Germinal center (tissue), 1 donor: ENCODE results near the gene GARIN5A.

ENCODE experiments used
- DNase-seq: peaks from one replicate; pipeline ENCODE4 v3.0.0; 2012; ENCODE audit warnings: mixed read lengths, low spot score

Gene GARIN5A

DNA sequence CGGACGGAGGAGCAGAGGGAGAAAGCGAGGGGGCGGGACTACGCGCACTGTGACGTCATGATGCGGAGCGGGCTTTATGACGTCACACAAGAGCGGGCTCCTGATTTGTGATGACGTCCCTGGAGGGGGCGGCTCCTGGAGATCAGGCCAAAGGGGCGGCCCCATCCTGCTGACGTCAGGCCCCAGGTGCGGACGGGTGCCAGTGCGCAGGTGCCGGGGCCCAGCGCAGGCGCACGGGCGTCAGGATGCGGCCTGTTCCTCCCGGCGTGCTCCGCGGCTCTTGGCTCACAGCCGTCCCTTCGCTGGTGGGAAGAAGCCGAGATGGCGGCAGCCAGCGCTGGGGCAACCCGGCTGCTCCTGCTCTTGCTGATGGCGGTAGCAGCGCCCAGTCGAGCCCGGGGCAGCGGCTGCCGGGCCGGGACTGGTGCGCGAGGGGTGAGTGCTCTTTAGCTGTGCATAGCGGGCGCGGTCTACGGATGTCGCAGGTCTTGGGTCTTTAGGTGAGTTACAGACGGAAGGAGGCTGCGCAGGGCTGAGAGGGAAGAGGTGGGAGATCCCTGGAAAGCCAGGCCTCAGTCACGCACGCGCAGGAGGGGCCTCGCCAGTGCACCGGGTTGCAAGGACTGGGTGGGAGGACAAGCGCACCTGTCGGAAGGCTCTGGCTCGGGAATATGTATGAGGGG lies at the start of gene GARIN5A, which contains the start of gene EMC10:
GARIN5A (minus strand) TSS at position 625 of the 683 bp plus-strand sequence; CDS start at position 165, 460 bp downstream.
EMC10 (plus strand) TSS at position 284 of the 683 bp plus-strand sequence; CDS start at position 322, 38 bp downstream.
- peak; percentile 99 for DNase-seq

DNA sequence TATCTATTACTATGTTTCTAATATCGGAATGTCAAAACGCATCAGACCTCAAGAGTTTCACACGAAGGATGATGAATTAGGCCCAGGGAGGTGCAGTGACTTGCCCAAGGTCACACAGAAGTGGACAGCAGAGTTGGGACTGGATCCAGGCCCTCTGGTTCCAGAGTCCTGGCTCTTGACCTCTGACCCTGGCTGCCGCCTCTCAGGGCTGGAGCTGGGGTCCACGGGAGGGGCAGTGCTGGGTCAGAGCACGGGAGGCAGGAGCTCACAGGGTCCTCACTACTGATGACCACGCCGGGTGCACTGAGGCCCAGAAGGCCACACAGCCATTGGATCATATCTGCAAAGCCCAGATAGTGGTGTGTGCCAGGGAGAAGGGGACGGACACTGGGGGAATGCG lies 46.2 kb upstream of the GARIN5A start:
- no peak for DNase-seq

DNA sequence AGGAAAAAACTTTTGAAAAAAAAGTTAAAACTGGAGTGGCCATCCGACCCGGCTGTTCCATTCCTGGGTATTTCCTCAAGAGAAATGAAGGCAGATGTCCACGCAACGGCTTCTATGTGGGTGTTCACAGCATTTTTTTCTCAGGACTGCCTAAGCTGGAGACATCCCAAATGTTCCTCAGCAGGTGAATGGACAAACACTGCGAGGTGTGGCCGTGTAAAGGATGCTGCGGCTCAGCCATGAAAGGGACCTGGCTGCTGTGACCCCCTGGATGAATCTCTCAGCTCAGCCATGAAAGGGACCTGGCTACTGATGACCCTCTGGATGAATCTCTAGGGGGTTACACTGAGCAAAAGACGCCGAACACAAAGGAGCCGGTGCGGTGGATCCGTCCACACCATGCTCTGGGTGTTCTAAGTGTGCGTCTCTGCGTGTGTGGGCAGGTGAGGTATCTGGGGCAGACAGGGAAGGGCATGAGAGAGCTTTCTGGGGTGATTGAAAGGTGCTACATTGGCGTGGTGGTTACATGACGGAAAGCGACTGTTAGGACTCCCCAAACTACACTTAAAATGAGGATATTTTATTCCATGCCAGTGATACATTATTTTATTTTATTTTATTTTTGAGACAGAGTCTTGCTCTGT lies 44.3 kb upstream of the GARIN5A start:
- DNase-seq: no peak

DNA sequence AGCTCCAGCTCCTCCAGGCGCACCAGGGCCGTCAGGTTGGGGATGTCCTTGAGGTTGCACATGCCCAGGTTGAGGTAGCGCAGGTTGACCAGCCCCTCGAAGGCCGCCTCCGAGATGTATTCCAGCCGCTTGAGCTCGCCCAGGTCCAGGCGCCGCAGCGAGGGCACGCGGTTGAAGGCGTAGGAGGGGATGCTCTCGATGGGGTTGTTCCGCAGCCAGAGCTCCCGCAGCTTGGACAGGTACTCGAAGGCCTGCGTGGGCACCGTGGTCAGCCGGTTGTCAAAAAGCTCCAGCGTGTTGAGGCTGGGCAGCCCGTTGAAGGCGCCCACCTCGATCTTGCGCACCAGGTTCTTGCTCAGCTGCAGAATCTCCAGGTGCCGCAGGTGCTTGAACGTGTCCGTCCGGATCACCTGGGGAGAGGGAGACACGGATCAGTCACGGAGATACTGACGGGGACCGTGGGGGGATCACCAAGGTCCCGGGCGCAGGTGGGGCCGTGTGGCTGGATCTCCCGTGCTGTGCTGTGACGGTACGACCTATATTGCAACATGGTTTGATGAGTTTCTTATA lies 42.4 kb upstream of the GARIN5A start:
- no peak for DNase-seq

DNA sequence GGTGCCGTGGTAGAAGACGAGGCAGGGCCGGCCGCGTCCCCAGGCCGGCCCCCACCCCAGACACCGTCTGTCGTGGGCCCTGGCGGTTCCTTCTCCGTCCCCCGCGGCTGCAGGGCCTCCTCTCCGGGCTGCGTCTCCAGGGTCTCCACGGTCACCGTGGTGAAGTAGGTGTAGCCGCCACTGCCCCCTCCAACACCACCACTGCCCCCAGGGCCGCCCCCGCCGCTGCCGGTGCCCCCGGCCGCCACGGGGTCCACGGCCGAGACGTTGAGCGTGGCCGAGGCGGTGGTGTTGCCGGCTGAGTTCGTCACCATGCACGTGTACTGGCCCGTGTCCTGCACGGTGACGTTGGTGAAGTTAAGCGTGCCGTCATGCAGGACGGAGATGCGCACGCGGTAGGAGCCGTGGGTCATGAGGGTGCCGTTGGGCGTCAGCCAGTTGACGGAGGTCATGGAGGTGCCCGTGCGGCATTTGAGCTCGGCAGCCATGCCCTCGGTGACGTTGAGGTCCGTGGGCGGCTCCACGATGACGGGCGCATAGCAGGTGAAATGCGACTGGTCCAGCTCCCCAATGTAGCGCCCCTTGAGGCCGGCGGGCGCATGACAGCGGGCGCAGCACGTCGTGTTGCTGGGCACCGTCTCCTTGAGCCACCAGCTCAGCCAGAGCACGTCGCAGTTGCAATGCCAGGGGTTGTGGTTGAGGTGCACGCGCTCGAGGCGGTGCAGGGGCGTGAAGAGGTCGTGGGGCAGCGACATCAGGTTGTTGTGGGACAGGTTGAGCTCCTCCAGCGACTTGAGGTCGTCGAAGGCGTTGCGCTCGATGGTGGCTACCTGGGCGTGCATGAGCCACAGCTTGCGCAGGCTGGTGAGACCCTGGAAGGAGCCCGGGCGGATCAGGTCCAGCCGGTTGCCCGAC lies 41.7 kb upstream of the GARIN5A start:
- DNase-seq: no peak

DNA sequence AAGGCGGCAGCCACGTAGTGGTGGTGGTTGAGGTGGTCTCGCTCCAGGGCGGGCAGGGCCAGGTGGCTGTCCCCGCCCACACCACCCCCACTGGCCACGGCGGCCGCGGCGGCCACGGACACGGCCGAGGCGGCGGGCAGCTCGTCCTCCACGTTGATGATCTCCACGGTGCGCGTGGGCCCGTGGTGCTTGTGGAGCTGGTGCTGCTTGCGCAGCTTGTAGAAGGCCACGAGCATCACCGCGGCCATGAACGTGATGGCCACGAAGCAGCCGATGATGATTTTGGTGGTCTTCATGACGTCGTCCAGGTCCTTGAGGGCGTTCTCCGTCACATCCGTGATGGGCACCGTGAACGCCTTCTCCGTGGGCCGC lies 41.0 kb upstream of the GARIN5A start:
- DNase-seq: no peak

DNA sequence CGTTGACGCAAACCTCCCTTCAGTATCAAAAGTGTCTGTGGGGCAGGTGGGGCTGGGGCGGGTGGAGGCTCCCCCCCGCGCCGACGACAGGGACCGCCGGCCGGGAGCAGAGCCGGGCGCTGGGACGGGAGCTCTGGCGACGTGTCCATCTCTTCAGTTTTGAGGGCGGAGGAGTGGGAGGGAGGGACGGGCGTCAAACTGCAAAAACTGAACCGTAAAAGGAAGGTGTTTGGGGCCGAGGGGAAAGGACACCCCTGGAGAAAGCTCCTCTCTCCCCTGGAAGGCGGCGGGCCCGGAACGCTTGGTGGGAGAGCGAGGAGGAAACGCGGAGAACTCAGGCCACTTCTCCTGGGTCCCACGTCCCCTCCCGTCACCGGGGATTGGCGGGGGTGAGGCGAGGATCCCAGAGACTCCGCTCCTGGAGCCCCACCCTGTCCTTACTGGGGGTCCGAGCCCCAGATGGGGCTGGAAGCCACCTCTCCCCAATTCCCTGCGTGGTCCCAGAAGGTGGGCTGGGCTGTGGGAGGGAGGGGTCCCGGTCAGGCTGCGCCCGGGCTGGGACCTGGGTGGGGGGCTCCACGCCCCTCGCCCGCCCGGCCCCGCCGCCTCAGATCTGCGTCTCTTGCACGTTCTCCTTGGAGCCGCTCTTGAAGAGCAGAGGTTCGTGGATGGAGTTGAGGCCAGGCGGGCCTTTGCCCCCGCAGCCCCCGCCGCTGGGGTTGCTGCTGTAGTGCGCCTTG lies 40.5 kb upstream of the GARIN5A start:
- no peak for DNase-seq

DNA sequence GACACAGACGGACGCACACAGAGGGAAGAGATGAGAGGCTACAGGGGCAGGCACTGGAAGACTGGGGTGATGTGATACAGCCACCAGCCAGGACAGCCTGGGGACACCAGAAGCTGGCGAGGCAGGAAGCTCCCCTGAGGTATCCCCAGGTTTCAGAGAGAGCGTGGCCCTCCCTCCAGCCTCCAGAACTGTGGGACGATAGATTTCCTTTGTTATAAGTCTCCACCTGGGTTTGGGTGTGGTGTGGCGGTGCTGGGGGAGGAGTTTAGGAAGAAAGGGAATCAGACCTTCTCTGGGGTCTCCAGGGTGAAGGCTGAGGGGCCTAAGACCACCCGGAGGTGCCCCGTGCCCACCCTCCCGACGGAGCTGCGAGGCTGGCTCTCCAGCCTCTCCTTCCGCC lies 39.8 kb upstream of the GARIN5A start:
- DNase-seq: no peak

DNA sequence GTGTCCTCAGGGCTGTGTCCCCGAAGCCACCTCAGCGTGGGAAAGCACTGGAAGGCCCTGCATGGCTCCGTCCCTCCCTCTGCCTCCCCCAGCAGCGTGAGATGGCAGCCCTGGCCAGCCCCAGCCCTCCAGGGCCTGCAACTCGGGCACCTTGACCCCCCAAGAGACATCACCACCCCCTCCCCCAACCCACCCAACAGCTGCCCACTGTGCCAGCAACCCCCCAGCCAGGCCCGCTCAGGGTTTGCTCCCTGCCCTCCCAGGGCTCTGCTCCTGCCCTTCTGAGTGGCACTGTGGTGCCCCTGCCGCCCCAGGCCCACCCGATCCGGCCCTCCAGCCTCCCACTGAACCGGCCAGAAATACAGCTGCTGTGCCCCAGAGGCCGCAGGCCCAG lies 38.5 kb upstream of the GARIN5A start:
- no peak for DNase-seq

DNA sequence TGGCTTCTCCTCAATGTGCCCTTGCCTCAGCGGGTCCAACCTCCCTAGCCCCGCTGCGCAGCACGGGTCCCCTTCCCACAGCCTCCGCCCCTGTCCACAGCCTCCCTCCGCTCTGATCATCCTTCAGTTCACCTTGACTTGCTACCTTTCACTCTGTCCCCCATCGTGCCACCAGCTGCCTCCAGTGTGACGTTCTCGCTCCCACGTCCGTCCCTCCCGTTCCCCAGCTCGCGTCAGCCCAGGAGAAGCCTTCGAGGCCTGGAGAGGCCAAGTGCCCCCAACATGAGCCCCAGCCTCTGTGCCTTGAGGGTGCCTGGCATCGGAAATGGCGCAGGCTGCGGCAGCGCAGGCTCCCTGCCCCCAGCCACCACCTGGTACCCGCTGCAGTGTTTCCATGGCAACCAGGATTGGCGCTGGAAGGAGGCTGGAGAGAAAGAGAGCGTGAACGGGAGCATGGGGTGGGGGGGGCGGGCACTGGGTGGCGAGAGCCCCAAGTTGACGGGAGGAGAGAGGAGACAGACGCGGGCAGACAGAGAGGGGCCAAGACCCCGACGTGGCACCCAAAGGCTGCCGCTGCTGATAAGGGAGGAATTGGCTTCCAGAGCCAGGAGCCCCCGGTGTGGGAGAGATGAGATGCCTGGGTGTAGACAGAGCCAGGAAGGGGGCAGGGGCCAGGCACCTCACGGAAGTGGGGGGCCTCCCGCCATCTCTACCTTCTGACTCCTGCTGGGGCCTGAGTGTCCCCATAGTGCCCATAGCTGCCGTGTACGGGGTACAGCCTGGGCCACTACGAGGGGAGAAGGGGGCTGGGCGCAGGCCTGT lies 37.9 kb upstream of the GARIN5A start:
- DNase-seq: no peak

DNA sequence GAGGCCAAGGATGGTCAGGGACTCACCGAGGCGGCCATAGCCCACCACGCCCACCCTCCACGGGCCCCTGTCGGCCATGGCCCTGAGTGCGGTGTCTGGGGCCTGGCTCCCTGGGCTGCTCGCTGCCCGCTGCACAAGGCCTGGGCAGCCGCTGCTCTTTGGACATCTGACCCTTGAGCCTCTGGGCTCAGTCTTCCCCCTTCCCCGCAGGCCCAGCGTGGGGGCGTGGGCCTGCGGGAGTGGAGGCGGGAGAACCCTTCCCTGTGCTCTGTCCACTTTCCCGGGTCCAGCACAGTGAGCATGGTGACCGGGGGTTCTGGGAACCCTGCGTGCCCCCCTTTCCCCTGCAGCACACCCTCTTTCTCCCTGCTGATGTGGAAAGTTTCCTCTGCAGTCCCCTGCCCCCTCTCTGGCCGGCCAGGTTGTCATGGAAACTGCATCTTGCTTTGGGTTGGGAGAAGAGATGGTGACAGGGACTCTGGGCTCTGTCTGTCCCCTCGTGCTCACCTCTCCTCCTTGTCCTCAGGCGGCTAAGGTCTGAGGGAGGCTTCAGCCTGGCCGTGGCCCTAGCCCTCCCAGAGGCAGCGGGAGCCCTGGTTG lies 37.2 kb upstream of the GARIN5A start, which contains the start of gene ASPDH:
ASPDH (minus strand) TSS at position 168 of the 600 bp plus-strand sequence; CDS start at position 78, 90 bp downstream.
- no peak for DNase-seq

DNA sequence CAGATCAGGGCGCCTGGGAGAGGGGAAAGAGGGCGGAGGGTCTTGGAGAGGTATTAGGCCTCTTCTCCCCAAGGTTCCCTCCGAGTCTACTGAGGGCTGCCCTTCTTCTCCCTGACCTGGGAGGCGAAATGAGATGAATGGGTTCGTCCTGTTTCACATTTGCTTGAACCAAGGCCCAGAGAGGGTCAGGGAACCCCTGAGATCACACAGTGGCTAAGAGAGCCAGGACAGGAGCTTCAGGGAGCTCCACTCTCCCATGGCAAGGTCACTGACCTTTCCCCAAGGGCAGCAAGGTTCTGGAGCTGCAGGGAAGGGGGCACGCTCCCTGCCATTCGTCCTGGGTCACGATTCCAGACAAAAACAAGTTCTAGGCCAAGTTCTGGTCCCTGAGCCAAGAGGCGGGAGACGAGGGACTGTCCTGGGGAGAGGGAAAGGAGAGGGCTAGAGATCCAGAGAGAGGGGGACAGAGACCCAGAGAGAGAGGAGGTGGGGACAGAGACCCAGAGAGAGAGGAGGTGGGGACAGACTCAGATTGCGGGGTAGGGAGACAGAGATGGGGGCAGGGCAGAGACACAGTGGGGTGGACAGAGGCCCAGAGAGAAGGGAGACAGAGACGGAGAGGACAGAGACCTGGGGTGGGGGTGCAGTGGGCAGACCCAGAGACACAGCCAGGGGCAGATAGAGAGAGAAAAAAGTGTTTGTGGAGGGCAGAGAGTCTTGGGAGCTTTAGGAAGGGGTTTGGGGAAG lies 36.5 kb upstream of the GARIN5A start:
- DNase-seq: no peak

DNA sequence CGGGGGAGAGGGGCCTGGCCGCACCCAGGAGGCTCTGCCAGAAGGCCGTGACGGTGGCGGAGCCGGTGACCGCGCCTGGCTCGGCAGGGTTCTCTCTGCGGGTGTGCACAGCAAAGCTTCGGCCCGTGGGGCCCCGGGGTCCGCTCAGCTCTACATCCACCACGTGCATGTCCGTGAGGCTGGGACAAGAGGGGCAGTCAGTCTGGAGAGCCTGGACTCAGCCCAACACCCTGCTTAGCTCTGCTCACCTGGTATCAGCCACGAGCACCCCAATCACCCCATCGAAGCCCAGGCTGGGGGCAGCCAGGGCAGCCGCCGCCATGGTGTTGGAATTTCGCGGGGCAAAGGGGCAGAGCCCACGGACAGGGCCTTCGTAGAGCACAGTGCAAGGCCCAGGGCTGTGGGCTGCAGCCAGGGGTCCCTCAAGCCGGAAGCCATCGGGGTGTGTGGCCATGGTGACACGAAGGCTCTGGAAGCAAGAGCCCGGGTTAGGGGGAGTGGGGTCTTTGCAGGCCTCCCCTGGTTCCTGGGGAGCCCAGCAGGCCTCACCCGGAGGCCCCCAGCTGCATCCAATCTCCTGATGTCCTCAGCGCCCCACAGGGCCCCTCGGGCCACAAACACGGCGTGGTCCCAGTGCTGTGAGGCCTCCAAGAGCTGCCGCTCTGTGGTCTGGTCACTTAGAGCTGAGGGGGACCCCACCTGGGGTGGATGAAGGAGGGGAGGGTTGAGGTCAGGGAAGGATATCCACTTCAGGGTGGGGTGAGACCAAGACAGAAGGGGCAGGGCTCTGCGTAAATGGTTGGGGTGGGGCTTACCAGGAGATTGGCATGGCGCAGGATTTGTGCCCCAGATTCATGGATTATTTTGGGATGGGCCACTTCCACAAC lies 35.7 kb upstream of the GARIN5A start:
- no peak for DNase-seq

DNA sequence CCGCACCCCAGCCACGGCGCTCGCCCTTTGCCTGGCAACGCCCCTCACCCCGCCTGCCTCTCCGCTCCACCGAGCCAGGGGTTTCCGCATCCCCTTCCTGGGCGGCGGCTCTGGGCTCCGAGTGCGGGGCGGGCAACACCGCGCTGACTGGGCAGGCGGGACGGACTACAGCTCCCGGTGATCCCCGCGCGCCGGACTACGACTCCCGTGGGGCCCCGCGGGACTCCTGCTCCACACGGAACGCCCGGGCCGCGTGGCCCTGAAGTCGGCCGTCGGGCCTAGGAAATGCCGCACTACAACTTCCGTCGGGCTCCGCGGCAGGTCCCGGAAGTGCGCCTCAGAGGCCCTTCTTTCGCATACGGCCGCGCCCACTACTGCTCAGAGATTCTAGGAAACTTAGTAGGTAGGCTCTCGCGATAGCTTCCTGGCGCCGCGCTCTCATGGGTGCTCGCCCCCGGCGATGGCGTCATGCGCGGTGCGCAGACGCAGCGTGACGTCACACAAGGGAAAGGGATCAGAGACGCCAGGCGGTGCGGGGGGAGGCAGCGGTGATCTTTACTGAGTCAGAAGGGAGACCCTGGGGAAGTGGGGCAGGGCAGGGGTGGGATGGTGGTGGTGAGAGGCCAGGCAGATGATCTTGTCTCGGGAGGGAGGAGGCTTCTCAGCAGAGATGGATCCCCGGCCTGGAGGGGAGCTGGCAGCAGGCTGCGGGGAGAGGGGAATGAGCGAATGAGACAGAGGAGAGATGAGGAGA lies 34.6 kb upstream of the GARIN5A start, which contains the start of gene JOSD2:
JOSD2 (minus strand) TSS at position 123 of the 754 bp plus-strand sequence. CDS start 760 bp downstream, outside the sequence.
- DNase-seq: peak; percentile 96

DNA sequence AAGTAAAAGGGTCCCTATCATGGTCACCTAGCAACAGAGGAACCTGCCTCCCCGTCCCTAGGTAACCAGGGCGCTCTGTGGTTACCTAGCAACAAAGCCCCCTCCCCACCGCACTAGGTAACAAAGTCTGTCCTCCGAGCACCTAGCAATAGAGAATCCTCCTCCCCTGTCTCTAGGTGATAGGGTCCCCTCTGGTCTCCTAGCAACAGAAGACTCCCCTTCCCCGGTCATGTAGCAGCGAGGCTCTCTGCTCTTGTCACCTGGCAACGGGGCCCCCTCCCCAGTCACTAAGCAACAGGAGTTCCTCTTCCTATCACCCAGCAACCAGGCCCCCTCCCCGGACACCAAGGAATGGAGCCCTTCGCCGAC lies 34.0 kb upstream of the GARIN5A start:
- DNase-seq: no peak

DNA sequence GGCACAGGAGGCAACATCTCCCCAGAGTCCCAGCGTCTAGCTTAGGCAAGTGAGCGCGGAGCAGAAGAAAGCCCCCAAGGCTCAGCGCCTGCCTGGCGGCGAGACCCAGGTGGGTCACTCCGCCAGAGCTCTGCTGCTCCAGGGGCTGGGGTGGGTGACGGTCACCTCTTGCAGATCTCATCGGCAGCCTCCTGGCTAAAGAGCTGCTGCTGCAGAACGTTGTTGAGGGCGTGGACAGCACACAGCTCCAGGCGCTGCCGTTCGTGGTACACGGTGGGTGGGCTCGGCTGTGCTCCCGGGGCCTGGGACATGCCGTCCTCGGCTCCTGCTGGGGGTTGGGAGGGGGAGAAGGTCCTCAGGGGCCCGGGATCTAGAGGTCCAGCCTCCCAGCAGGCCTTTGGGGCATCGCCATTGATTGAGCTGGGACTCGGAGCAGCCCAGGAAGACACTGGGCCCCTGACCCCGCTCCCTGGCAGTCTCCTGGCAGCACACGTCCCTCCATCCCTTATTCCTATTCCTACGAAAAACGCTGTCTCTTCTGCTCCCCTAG lies 33.5 kb upstream of the GARIN5A start:
- DNase-seq: no peak

DNA sequence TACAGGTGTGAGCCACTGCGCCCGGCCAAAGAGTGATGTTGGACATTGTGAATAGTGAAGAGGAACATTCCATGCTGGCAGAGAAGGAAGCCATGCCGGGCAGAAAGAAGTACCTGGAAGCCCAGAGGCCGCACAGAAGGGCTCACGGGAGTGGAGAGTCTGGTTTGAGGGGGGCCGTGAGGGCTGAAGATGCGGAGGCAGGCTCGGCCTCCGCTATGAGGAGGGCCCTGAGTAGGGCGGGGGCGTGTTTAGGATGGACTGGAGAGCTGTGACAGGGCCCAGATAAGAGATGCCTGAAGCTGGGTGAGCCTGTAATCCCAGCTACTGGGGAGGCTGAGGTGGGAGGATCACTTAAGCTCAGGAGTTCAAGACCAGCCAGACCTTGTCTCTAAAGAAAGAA lies 32.7 kb upstream of the GARIN5A start:
- DNase-seq: no peak
